Trophoblast cell (in vitro differentiated cells and primary cell): Measurements from ENCODE around the gene MPPED1.

Experiments
- DNase-seq, 2 donors: peaks; one replicate each; pipeline ENCODE4 v3.0.0-alpha.2; 2016
- H2AFZ ChIP-seq: 2 replicates; pipeline ENCODE4 v1.6.1; 2013; ENCODE audit warnings: low read length, moderate library complexity, mild to moderate bottlenecking; ENCODE audit not compliant: insufficient read depth, poor library complexity
- H2AK5ac ChIP-seq: 2 replicates; pipeline ENCODE4 v1.6.1; 2013; ENCODE audit warnings: mild to moderate bottlenecking, low read length
- H2BK120ac ChIP-seq: 2 replicates; pipeline ENCODE4 v1.6.1; 2013; ENCODE audit warnings: low read length, mild to moderate bottlenecking, moderate library complexity; ENCODE audit not compliant: insufficient read depth, poor library complexity
- H2BK12ac ChIP-seq: 2 replicates; pipeline ENCODE4 v1.6.1; 2013; ENCODE audit warnings: mild to moderate bottlenecking, low read length, moderate library complexity
- H2BK5ac ChIP-seq: 2 replicates; pipeline ENCODE4 v1.6.1; 2013; ENCODE audit warnings: low read length, low read depth, moderate library complexity, mild to moderate bottlenecking; ENCODE audit not compliant: poor library complexity
- H3K14ac ChIP-seq: 2 replicates; pipeline ENCODE4 v1.6.1; 2013; ENCODE audit warnings: mild to moderate bottlenecking, low read length
- H3K18ac ChIP-seq: 2 replicates; pipeline ENCODE4 v1.6.1; 2013; ENCODE audit warnings: mild to moderate bottlenecking, low read length
- H3K23ac ChIP-seq: 2 replicates; pipeline ENCODE4 v1.6.1; 2013; ENCODE audit warnings: low read length
- H3K27ac ChIP-seq: 2 replicates; pipeline ENCODE4 v1.5.1; 2013; ENCODE audit warnings: low read depth, mild to moderate bottlenecking, inconsistent platforms, low read length, moderate library complexity
- H3K27me3 ChIP-seq: 2 replicates; pipeline ENCODE4 v1.6.1; 2013; ENCODE audit warnings: inconsistent platforms, mild to moderate bottlenecking, low read length, moderate library complexity; ENCODE audit not compliant: insufficient read depth
- H3K36me3 ChIP-seq, 2 experiments: 1 replicate in 1 of 2; 2 replicates in 1 of 2; pipeline ENCODE4 v1.6.1; 2013; ENCODE audit warnings: low read length in 2 of 2, mild to moderate bottlenecking in 2 of 2, moderate library complexity in 1 of 2; ENCODE audit not compliant: insufficient read depth in 2 of 2, control insufficient read depth in 1 of 2
- H3K4ac ChIP-seq: 2 replicates; pipeline ENCODE4 v1.6.1; 2013; ENCODE audit warnings: low read depth, mild to moderate bottlenecking, low read length, moderate library complexity
- H3K4me1 ChIP-seq, 2 experiments: 1 replicate in 1 of 2; 2 replicates in 1 of 2; pipeline ENCODE4 v1.6.1; 2013; ENCODE audit warnings: low read length in 2 of 2, mild to moderate bottlenecking in 2 of 2, moderate library complexity in 1 of 2; ENCODE audit not compliant: insufficient read depth in 2 of 2, control insufficient read depth in 1 of 2
- H3K4me2 ChIP-seq: 2 replicates; pipeline ENCODE4 v1.6.1; 2013; ENCODE audit warnings: inconsistent platforms, mild to moderate bottlenecking, low read length, moderate library complexity
- H3K4me3 ChIP-seq: 2 replicates; pipeline ENCODE4 v1.5.1; 2013; ENCODE audit warnings: mild to moderate bottlenecking, low read depth, low read length, inconsistent platforms
- H3K79me1 ChIP-seq: one replicate; pipeline ENCODE4 v1.6.1; 2013; ENCODE audit warnings: low read length
- H3K79me2 ChIP-seq: 2 replicates; pipeline ENCODE4 v1.6.1; 2013; ENCODE audit warnings: low read length, mild to moderate bottlenecking; ENCODE audit not compliant: control insufficient read depth, insufficient read depth, poor library complexity
- H3K9ac ChIP-seq: 2 replicates; pipeline ENCODE4 v1.6.1; 2013; ENCODE audit warnings: mild to moderate bottlenecking, low read length
- H3K9me3 ChIP-seq: 2 replicates; pipeline ENCODE4 v1.6.1; 2013; ENCODE audit warnings: low read depth, mild to moderate bottlenecking, control low read depth, inconsistent platforms, low read length; ENCODE audit not compliant: insufficient read depth
- H4K12ac ChIP-seq: 2 replicates; pipeline ENCODE4 v1.6.1; 2013; ENCODE audit warnings: low read depth, mild to moderate bottlenecking, low read length, moderate library complexity
- H4K8ac ChIP-seq: 2 replicates; pipeline ENCODE4 v1.6.1; 2013; ENCODE audit warnings: low read depth, mild to moderate bottlenecking, low read length, moderate library complexity
- H4K91ac ChIP-seq: one replicate; pipeline ENCODE4 v1.6.1; 2013; ENCODE audit warnings: low read depth, mild to moderate bottlenecking, low read length, moderate library complexity
- WGBS: extraction: QIAGEN DNeasy Blood & Tissue Kit; methylation state at CpG from one replicate; pipeline ENCODE4 v1.1.7; 2013; ENCODE audit warnings: missing lambda C conversion rate; ENCODE audit not compliant: insufficient read length, insufficient coverage; ENCODE audit errors: extremely low coverage; 5-methylcytosine and 5-hydroxymethylcytosine counted together

Gene MPPED1

DNA sequence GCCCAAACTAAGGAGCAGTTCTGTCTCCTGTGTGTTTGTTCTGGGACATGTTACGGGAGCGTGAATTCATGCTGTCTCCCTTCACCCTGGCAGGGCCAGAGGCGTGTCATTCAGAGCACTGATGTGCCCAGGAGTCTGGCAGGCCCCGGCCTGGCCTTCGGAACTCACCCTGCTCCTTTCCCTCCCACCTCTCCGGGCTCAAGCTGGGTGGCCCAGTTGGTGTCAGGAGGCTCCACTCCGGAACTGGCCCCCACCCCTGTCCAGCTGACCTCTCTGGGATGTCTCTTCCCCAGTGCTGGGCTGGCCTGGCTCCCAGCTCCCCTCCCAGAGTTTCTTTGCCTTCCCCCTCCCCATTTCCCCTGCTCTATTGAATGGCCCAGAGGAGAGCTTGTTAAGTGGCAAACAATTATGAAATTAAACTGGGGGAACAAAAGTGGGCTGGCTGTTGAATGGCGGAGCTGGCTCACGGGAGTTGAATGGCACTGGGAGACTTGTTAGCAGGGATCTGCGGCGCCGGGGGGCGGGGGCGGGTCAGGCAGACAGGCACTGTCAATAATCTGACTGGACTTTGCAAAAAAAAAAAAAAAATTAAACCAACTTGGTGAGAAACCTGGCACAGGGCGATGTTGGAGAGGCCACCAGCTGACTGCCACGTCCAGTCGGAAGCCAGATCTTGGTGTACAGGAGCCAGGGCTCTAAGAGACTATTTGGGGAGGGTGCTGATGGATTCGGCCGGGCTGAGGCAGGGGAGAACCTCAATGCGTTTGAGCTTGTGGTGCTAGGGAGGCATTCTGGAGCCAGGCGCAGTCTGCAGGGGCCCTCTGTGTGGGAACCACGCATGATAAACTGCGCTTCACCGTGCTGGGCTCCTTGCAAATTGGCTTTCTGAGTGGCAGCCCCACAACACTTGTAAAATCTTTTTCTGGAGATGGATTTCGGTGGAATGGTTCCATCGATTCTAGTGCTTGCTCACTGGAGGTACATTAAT lies 1.3 kb downstream of the MPPED1 start:
- Histone ChIP-seq H4K8ac (no peak overlapping the region), H2AFZ (no peak overlapping the region), H3K9me3 (no peaks in the 10 kb centered on the region), H3K36me3 (no peaks in the 10 kb centered on the region), H2BK120ac (no peak overlapping the region), H2BK5ac (no peak overlapping the region), H3K23ac (no peak overlapping the region), H3K27ac (no peak overlapping the region), H4K12ac (no peak overlapping the region), H2AK5ac (no peak overlapping the region), H3K79me1 (no peaks in the 10 kb centered on the region), H3K18ac (no peak overlapping the region), H3K79me2 (no peaks in the 10 kb centered on the region), H2BK12ac (no peak overlapping the region), H4K91ac (no peak overlapping the region), H3K9ac (no peak overlapping the region), H3K4ac (no peak overlapping the region), H3K27me3 (peaks cover 47% of the 10 kb centered on the region), H3K4me3 (no peak overlapping the region), H3K4me2 (no peak overlapping the region), H3K4me1 (no peaks in the 10 kb centered on the region), H3K14ac (no peak overlapping the region)
- no peak for DNase-seq
- WGBS = no CpG with 5 or more reads among the region's 26 CpGs

- WGBS = no CpG with 5 or more reads among the region's 11 CpGs
- H3K9ac ChIP-seq = no peak overlapping the region
- no peak overlapping the region for H3K4me3 ChIP-seq
- H2BK12ac ChIP-seq = no peak overlapping the region
- no peak overlapping the region for H2AFZ ChIP-seq
- H3K4me2 ChIP-seq = no peak overlapping the region
- H3K9me3 ChIP-seq = no peaks in the 10 kb centered on the region
- no peak overlapping the region for H4K12ac ChIP-seq
- H3K79me2 ChIP-seq = no peaks in the 10 kb centered on the region
- H2AK5ac ChIP-seq = no peak overlapping the region
- no peak for DNase-seq
- H3K4me1 ChIP-seq = no peaks in the 10 kb centered on the region
- no peak overlapping the region for H3K18ac ChIP-seq
- no peak overlapping the region for H3K14ac ChIP-seq
- no peaks in the 10 kb centered on the region for H3K36me3 ChIP-seq
- H4K8ac ChIP-seq = no peak overlapping the region
- no peak overlapping the region for H3K27ac ChIP-seq
- no peaks in the 10 kb centered on the region for H3K79me1 ChIP-seq
- no peak overlapping the region for H3K4ac ChIP-seq
- H2BK120ac ChIP-seq = no peak overlapping the region
- no peak overlapping the region for H2BK5ac ChIP-seq
- no peak overlapping the region for H4K91ac ChIP-seq
- peaks cover 47% of the 10 kb centered on the region for H3K27me3 ChIP-seq
- no peak overlapping the region for H3K23ac ChIP-seq
These were observed 2.0 kb downstream of the MPPED1 start for GRCh38 chr22:43413826-43414225.

DNA sequence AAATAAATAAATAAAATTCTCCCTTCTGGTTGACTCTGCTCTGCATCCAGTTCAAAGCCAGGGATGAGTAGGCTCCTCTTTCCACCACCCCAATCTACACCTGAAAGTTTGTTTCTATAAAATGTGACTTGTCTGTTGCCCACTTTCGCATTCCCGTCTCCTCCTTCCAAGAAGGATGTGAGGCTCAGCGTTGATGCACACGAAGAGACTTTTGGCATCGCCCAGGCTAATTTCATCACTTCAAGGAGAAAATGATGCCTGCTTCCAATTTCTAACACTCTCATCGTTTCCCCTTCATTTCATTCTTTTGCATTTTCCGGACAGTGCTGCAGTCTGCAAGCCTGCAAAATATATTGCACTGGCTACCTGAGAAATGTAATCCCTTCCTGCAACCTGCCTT lies 3.9 kb downstream of the MPPED1 start:
- no peaks in the 10 kb centered on the region for H3K9me3 ChIP-seq
- no peak overlapping the region for H3K14ac ChIP-seq
- H2BK120ac ChIP-seq = no peak overlapping the region
- H3K9ac ChIP-seq = no peak overlapping the region
- H3K79me2 ChIP-seq = no peaks in the 10 kb centered on the region
- H3K4me2 ChIP-seq = no peak overlapping the region
- H3K4ac ChIP-seq = no peak overlapping the region
- WGBS = no CpG with 5 or more reads among the region's 7 CpGs
- no peak overlapping the region for H2AFZ ChIP-seq
- H3K79me1 ChIP-seq = no peaks in the 10 kb centered on the region
- no peak overlapping the region for H2BK12ac ChIP-seq
- no peak overlapping the region for H3K27ac ChIP-seq
- H2BK5ac ChIP-seq = no peak overlapping the region
- H2AK5ac ChIP-seq = no peak overlapping the region
- no peaks in the 10 kb centered on the region for H3K36me3 ChIP-seq
- H3K23ac ChIP-seq = no peak overlapping the region
- no peak for DNase-seq
- H4K8ac ChIP-seq = no peak overlapping the region
- H3K4me3 ChIP-seq = no peak overlapping the region
- H3K27me3 ChIP-seq = peaks cover 32% of the 10 kb centered on the region
- H4K12ac ChIP-seq = no peak overlapping the region
- H3K18ac ChIP-seq = no peak overlapping the region
- no peaks in the 10 kb centered on the region for H3K4me1 ChIP-seq
- no peak overlapping the region for H4K91ac ChIP-seq

DNA sequence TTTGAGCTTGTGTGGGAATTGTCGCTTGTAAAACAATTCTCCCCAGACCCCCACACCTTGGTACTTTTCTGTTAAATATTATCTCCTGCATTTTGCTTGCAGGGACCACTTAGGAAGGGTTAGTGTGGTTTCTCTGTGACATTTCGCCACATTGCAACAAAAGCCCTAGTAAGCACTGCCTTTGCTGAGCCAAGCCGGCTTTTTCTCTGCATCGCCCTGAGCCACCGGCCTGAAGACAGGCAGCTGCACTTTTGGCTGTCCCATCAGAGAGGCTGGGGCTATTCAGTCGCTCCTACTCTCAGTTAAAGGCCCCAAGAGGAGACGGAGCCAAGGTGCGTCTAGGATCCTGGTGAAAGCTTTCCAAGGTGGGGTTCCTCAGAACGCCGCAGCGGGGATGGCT lies 5.7 kb downstream of the MPPED1 start:
- H4K8ac ChIP-seq = no peak overlapping the region
- no peaks in the 10 kb centered on the region for H3K4me1 ChIP-seq
- H3K9me3 ChIP-seq = no peaks in the 10 kb centered on the region
- no CpG with 5 or more reads among the region's 11 CpGs for WGBS
- no peak overlapping the region for H3K18ac ChIP-seq
- no peak overlapping the region for H2BK120ac ChIP-seq
- H3K79me1 ChIP-seq = no peaks in the 10 kb centered on the region
- H4K91ac ChIP-seq = no peak overlapping the region
- DNase-seq = no peak
- no peak overlapping the region for H2BK12ac ChIP-seq
- no peak overlapping the region for H3K9ac ChIP-seq
- H3K79me2 ChIP-seq = no peaks in the 10 kb centered on the region
- H2BK5ac ChIP-seq = no peak overlapping the region
- H4K12ac ChIP-seq = no peak overlapping the region
- H2AFZ ChIP-seq = no peak overlapping the region
- H3K4ac ChIP-seq = no peak overlapping the region
- peaks cover 15% of the 10 kb centered on the region for H3K27me3 ChIP-seq
- no peak overlapping the region for H3K4me2 ChIP-seq
- no peak overlapping the region for H3K27ac ChIP-seq
- H3K14ac ChIP-seq = no peak overlapping the region
- no peak overlapping the region for H2AK5ac ChIP-seq
- H3K23ac ChIP-seq = no peak overlapping the region
- no peak overlapping the region for H3K4me3 ChIP-seq
- H3K36me3 ChIP-seq = no peaks in the 10 kb centered on the region
